Measurements from ENCODE around the gene RNF214. TPM values are rescaled to one million over a fixed set of nuclear protein-coding genes. Genes with fewer than 3 reads are reported as not detected.

The RNF214 gene
- total RNA-seq, 4 donors from 2014 or later = 12.4 to 21.5 (median 18.4) TPM

DNA sequence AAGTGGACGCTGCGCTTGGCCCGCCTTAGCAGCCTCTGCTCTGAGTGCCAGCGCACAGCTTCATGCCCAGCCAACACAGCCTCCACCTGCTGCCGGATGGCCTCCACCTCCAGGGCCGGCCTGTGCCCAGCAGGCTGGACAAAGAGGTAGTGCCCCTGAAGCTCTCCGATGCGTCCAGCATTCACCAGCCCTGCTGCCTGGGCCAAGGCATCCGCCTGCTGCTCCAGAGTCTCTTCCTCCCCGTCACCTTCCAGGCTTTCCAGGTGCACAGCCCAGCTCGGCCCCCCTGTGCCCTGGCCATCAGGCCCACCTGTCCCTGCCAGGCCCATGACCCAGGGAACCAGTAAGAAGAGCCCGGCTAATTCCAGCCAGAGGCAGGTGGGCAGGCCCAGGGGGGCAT lies 3.1 kb upstream of the RNF214 start:
- peaks cover 24 to 71% (median 63%) of the 10 kb centered on the region in 4 donors for H3K4me1 ChIP-seq
- 91% methylated on average over 12 of the region's 12 CpGs for WGBS
- intact Hi-C loops (cut with DNase I) = loop anchor here (5.0 kb wide), 1 partner anchor 132 kb away; the partner anchor contains the start of gene SIK3
- no peaks in the 10 kb centered on the region for H3K9me3 ChIP-seq
- no peak overlapping the region for H3K4me3 ChIP-seq
- DNase-seq (ENCODE audit: extremely low spot score) = no peak
- peaks cover 33 to 53% (median 49%) of the 10 kb centered on the region in 4 donors for H3K36me3 ChIP-seq
- H3K27me3 ChIP-seq = no peaks in the 10 kb centered on the region
- H3K27ac ChIP-seq (replicated peaks in 1 of 4) = peak overlapping the region in 2 of 4 donors; percentile 98 to 99
- TF ChIP-seq EP300 (IDR thresholded peaks at IDR 0.05) = no peak
- no peak for TF ChIP-seq POLR2A (IDR thresholded peaks at IDR 0.05; ENCODE audit: low read depth)
- TF ChIP-seq POLR2AphosphoS5 (IDR thresholded peaks at IDR 0.05) = no peak
- no peak for TF ChIP-seq CTCF (IDR thresholded peaks at IDR 0.05)

- TF ChIP-seq EP300 (IDR thresholded peaks at IDR 0.05) (no peak), CTCF (IDR thresholded peaks at IDR 0.05) (no peak), POLR2AphosphoS5 (IDR thresholded peaks at IDR 0.05) (no peak), POLR2A (IDR thresholded peaks at IDR 0.05; ENCODE audit: low read depth) (no peak)
- no peak for DNase-seq (ENCODE audit: extremely low spot score)
- no peak overlapping the region for H3K4me3 ChIP-seq
- intact Hi-C loops (cut with DNase I) = loop anchor here (5.0 to 10.0 kb wide), 2 partner anchors 133 to 455 kb away; partner anchors contain the start of genes BUD13 and SIK3
- H3K27me3 ChIP-seq = no peaks in the 10 kb centered on the region
- H3K27ac ChIP-seq (replicated peaks in 1 of 4) = peak overlapping the region in 3 of 4 donors; percentile 98 to 100 (median 99)
- WGBS = 85% methylated on average over 5 of the region's 5 CpGs
- no peaks in the 10 kb centered on the region for H3K9me3 ChIP-seq
- H3K4me1 ChIP-seq = peaks cover 24 to 68% (median 58%) of the 10 kb centered on the region in 4 donors
- peaks cover 33 to 48% (median 48%) of the 10 kb centered on the region in 4 donors for H3K36me3 ChIP-seq
Measured at GRCh38 chr11:117229931-117230285, 2.6 kb upstream of the RNF214 start.

DNA sequence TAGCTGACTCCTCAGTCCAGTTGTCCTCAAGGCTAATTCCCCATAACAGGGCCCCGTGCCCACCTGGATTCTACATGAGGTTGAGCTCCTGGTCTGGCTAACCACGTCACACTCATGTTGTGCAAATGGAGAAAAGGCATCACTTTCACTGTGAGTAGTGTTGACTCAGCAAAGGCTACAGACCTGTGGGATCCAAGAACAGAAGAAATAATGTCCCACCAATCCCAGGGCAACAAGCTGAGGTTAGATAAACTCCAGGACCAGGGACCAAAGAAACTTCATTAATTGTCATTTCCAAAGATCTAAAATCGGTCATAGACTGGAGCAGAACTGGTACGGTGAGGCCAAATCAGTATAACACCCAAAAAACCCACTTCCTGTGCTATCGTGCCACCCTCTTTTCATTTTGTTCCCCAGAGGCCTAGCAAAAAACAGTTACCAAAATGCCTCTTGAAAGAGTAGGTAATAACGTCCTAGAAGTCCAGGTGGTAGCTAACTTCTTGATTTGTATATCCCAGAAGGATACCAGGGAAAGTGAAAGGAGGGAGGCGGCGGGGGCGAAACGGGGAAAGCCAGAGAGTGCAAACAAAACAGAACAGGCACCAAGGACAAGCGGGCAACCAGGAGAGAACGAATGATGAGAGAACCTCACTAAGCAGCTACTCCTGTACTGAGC lies 2.0 kb upstream of the RNF214 start:
- no peak for DNase-seq (ENCODE audit: extremely low spot score)
- intact Hi-C loops (cut with DNase I) = loop anchor here (10.0 kb wide), 1 partner anchor 456 kb away; the partner anchor contains the start of gene BUD13
- H3K4me3 ChIP-seq = peak overlapping the region; percentile 95 to 98 (median 96)
- H3K4me1 ChIP-seq = peaks cover 24 to 63% (median 53%) of the 10 kb centered on the region in 4 donors
- no peaks in the 10 kb centered on the region for H3K27me3 ChIP-seq
- TF ChIP-seq POLR2A (IDR thresholded peaks at IDR 0.05; ENCODE audit: low read depth) (no peak), EP300 (IDR thresholded peaks at IDR 0.05) (no peak), POLR2AphosphoS5 (IDR thresholded peaks at IDR 0.05) (no peak), CTCF (IDR thresholded peaks at IDR 0.05) (no peak)
- H3K36me3 ChIP-seq = peaks cover 33 to 45% (median 44%) of the 10 kb centered on the region in 4 donors
- H3K9me3 ChIP-seq = no peaks in the 10 kb centered on the region
- H3K27ac ChIP-seq (replicated peaks in 1 of 4) = peak overlapping the region; percentile 96 to 100 (median 98)
- 66% methylated on average over 12 of the region's 12 CpGs for WGBS

DNA sequence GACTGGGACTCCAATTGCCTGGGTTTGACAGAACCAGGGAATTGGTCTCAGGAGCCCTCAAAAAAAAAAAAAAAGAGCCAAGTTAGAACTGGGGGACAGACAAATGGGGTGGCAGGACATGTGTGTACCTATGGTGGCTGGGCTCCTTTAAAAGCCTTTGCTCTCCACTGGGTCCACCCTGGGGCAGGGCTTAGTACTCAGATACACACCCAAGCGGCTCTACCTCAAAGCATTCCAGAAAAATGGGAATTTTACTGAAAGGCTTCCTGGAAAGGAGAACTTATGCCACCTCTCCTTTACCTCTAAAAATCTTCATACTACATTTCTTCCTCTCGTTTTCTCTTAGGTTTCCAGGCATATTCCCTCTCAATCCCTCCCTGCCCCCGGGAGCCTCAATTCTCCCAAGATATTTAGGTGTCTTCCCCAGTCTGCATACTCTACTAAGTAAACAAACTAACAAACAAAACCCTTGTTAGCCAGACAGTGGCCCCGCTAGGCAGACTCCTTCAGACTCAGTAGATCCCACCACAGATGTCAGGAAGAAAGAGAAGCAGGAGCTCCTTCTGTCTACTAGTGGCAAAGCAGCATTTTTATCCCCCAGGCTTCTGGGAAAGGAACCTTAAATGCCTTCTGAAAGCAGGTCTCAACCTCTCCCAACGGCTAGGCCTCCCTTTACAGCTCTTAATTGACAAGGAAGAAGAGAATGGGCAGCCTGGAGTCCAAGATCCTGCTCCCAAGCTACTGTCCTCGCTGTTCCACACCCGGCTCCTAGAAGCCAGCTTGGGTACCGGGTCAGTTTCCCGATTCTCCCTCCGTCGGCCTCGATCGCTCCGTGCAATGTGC lies 1.3 kb upstream of the RNF214 start:
- no peak for DNase-seq (ENCODE audit: extremely low spot score)

More for the DNA sequence above, 1.3 kb upstream of the RNF214 start:
- Histone ChIP-seq H3K9me3 (no peaks in the 10 kb centered on the region), H3K27ac (replicated peaks in 1 of 4) (peak overlapping the region; percentile 96 to 100 (median 98)), H3K27me3 (no peaks in the 10 kb centered on the region), H3K4me1 (peaks cover 24 to 55% (median 45%) of the 10 kb centered on the region in 4 donors), H3K36me3 (peaks cover 33 to 45% (median 40%) of the 10 kb centered on the region in 4 donors), H3K4me3 (peak overlapping the region; percentile 95 to 98 (median 96))
- no peak for TF ChIP-seq EP300 (IDR thresholded peaks at IDR 0.05)
- TF ChIP-seq POLR2AphosphoS5 (IDR thresholded peaks at IDR 0.05) = no peak
- TF ChIP-seq CTCF (IDR thresholded peaks at IDR 0.05) = no peak
- TF ChIP-seq POLR2A (IDR thresholded peaks at IDR 0.05; ENCODE audit: low read depth) = no peak
- intact Hi-C loops (cut with DNase I) = loop anchor here (10.0 kb wide), 1 partner anchor 456 kb away; the partner anchor contains the start of gene BUD13
- 7% methylated on average over 14 of the region's 14 CpGs for WGBS
